HEK293 (cell line): ENCODE results near the gene ZNF579.

Source experiments
- TCF7L2 ChIP-seq: IDR thresholded peaks from 2 replicates; pipeline ENCODE4 v1.6.1; 2011; ENCODE audit warnings: low read depth, mild to moderate bottlenecking, inconsistent platforms, low read length, moderate library complexity, borderline replicate concordance
- ZBTB7A ChIP-seq: fragments of 450-650 bp; formaldehyde crosslinking; IDR thresholded peaks from 2 replicates; pipeline ENCODE4 v1.5.1; 2016; ENCODE audit warnings: low read depth, missing biosample characterization, missing genetic modification characterization
- ZNF2 ChIP-seq: fragments of 450-650 bp; formaldehyde crosslinking; IDR thresholded peaks from 2 replicates; pipeline ENCODE4 v1.5.1; 2016; ENCODE audit warnings: missing biosample characterization, missing genetic modification characterization
- TF ChIP-seq, protein P1 (sequence below): fragments of 450-650 bp; formaldehyde crosslinking; IDR thresholded peaks from 2 replicates; pipeline ENCODE4 v1.5.1; 2016; ENCODE audit warnings: missing biosample characterization, missing genetic modification characterization
- TF ChIP-seq, protein P2 (sequence below): fragments of 450-650 bp; formaldehyde crosslinking; IDR thresholded peaks from 2 replicates; pipeline ENCODE4 v1.5.1; 2017; ENCODE audit warnings: missing biosample characterization, missing genetic modification characterization

DNA sequence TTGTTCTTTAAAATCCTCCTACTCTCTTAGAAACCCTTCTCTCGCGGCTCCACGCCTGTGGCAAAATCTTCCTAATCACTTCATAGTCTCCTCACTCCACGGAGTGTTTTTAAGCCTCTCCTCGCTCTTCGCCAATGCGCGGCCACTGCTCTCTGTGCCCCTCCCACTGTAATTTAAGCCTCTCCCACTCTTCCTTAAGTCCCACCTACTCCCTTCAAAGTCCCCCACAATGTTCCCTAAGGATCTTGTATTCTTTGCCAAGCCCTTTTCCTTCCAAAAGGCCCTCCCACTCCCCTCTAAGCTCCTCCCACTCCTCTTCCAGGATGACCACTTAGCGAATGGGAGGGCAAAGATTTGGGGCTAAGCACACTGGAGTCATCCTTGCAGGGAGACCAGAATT lies 17.4 kb upstream of the ZNF579 start:
- TF ChIP-seq, protein P1, sequence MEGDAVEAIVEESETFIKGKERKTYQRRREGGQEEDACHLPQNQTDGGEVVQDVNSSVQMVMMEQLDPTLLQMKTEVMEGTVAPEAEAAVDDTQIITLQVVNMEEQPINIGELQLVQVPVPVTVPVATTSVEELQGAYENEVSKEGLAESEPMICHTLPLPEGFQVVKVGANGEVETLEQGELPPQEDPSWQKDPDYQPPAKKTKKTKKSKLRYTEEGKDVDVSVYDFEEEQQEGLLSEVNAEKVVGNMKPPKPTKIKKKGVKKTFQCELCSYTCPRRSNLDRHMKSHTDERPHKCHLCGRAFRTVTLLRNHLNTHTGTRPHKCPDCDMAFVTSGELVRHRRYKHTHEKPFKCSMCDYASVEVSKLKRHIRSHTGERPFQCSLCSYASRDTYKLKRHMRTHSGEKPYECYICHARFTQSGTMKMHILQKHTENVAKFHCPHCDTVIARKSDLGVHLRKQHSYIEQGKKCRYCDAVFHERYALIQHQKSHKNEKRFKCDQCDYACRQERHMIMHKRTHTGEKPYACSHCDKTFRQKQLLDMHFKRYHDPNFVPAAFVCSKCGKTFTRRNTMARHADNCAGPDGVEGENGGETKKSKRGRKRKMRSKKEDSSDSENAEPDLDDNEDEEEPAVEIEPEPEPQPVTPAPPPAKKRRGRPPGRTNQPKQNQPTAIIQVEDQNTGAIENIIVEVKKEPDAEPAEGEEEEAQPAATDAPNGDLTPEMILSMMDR: no peak
- no peak for TF ChIP-seq ZNF2 (tag by site-specific recombination)
- no peak for TF ChIP-seq ZBTB7A
- TF ChIP-seq, protein P2, sequence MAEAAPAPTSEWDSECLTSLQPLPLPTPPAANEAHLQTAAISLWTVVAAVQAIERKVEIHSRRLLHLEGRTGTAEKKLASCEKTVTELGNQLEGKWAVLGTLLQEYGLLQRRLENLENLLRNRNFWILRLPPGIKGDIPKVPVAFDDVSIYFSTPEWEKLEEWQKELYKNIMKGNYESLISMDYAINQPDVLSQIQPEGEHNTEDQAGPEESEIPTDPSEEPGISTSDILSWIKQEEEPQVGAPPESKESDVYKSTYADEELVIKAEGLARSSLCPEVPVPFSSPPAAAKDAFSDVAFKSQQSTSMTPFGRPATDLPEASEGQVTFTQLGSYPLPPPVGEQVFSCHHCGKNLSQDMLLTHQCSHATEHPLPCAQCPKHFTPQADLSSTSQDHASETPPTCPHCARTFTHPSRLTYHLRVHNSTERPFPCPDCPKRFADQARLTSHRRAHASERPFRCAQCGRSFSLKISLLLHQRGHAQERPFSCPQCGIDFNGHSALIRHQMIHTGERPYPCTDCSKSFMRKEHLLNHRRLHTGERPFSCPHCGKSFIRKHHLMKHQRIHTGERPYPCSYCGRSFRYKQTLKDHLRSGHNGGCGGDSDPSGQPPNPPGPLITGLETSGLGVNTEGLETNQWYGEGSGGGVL (tag by site-specific recombination): no peak
- no peak for TF ChIP-seq TCF7L2
